Mucosa of rectum (tissue), 2 donors: ENCODE measurements around the gene FAM76A.
A peak's percentile ranks its signal among the peaks of the same experiment; 100 is the strongest.

Source experiments
- H3K27ac ChIP-seq, 2 donors: one replicate each; pipeline ENCODE4 v1.7.0; 2013; ENCODE audit warnings: inconsistent platforms in 2 of 2, low read depth in 2 of 2, low read length in 2 of 2
- H3K27me3 ChIP-seq, 2 donors: one replicate each; pipeline ENCODE4 v1.7.0; 2013; ENCODE audit warnings: low read length in 2 of 2; ENCODE audit not compliant: control insufficient read depth in 2 of 2, insufficient read depth in 2 of 2
- H3K36me3 ChIP-seq, 2 donors: one replicate each; pipeline ENCODE4 v1.7.0; 2013; ENCODE audit warnings: low read length in 2 of 2; ENCODE audit not compliant: control insufficient read depth in 2 of 2, insufficient read depth in 2 of 2
- H3K4me1 ChIP-seq, 2 donors: one replicate each; pipeline ENCODE4 v1.7.0; 2013; ENCODE audit warnings: low read length in 2 of 2, mild to moderate bottlenecking in 1 of 2; ENCODE audit not compliant: control insufficient read depth in 2 of 2, insufficient read depth in 2 of 2
- H3K4me3 ChIP-seq, 2 donors: one replicate each; pipeline ENCODE4 v1.7.0; 2013; ENCODE audit warnings: low read length in 2 of 2
- H3K9ac ChIP-seq, 2 donors: one replicate each; pipeline ENCODE4 v1.7.0; 2013; ENCODE audit warnings: low read length in 2 of 2, low read depth in 1 of 2, mild to moderate bottlenecking in 1 of 2
- H3K9me3 ChIP-seq, 2 donors: one replicate each; pipeline ENCODE4 v1.7.0; 2013; ENCODE audit warnings: low read length in 2 of 2; ENCODE audit not compliant: control insufficient read depth in 2 of 2
- donor health status: healthy.
- donor health status: Normal muscosa, but diverticular disease.

The FAM76A gene

DNA sequence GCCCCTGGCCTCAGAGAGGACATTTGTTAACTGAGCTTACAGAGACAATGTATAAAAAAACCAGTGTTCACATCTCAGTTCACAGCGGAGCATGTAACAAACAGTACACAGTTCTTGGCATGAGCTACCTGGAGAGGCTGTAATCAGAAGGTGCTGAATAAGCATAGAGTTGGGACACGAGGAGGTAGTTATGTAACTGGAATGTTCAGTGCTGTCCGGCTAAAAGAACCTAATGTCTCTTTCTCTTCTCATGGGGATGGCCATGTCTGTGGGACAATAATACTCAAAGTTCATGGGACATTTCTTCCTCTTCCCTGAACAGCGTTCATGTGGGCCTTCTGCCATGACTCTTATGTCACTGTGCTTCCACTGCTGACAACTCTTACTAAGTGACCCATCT, 30.1 kb downstream of the FAM76A start:
- Histone ChIP-seq H3K27me3 (no peaks in the 10 kb centered on the region), H3K36me3 (peaks cover 37 to 46% of the 10 kb centered on the region in 2 donors), H3K9ac (no peak overlapping the region), H3K4me3 (no peak overlapping the region), H3K27ac (no peak overlapping the region), H3K9me3 (no peaks in the 10 kb centered on the region), H3K4me1 (no peaks in the 10 kb centered on the region)

DNA sequence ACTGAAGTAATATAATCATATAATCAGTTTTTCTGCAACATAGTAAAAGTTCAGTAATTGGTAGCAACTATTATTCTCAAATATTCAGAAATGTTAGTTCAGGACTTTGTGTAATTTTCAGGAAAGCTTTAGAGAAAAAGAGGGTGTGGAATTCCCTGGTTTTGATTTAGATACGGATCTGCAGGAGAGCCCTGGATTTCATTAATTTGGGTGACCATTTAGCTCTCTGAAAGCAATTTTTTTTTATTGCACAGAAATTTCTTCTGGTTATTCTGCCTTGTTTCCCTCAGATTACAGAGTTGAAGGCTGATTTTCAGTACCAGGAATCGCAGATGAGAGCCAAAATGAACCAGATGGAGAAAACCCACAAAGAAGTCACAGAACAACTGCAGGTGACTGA, 33.5 kb downstream of the FAM76A start:
- Histone ChIP-seq H3K4me1 (no peaks in the 10 kb centered on the region), H3K9ac (no peak overlapping the region), H3K4me3 (no peak overlapping the region), H3K27me3 (no peaks in the 10 kb centered on the region), H3K36me3 (peaks cover 32 to 42% of the 10 kb centered on the region in 2 donors), H3K27ac (no peak overlapping the region), H3K9me3 (no peaks in the 10 kb centered on the region)

DNA sequence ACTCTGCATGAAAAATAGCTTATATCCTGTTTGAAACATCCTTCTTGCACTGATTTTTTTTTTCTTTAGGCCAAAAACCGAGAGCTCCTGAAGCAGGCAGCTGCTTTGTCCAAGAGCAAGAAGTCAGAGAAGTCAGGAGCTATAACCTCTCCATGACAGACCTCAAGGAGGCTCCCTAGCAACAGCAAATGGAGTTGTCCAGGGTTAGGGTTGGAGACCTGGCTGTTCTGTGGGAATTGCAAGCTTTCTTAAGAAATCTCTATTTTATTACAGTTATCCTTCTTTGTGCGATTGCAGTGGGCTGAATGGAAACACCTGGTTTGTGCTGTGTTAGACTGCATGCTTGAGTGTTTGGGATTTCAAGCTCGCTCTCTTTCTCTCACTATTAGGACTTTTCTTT, 34.7 kb downstream of the FAM76A start:
- Histone ChIP-seq H3K27ac (no peak overlapping the region), H3K9ac (no peak overlapping the region), H3K36me3 (peaks cover 26 to 32% of the 10 kb centered on the region in 2 donors)

DNA sequence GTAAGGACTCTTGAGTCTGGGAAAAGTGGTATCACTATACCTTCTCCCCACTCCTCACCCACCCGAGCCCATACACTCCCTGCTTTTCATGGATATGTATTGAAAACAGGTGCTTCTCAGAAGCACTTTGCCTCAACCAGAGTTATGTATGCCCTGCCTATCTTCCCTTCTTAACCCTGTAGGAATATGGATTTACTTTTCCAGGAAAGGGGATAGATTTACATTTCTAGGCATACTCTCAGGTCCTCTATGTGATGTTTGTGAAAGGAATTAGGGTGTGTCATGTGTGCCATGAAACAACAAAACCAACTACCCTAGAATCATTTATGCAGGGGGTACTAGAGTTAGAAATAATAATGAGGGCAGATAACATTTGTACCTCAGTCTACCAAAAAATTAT, 36.3 kb downstream of the FAM76A start:
- Histone ChIP-seq H3K9me3 (no peaks in the 10 kb centered on the region), H3K9ac (no peak overlapping the region), H3K27ac (no peak overlapping the region), H3K36me3 (peaks cover 12 to 21% of the 10 kb centered on the region in 2 donors), H3K4me3 (no peak overlapping the region), H3K27me3 (no peaks in the 10 kb centered on the region), H3K4me1 (no peaks in the 10 kb centered on the region)

More for the DNA sequence above, 34.7 kb downstream of the FAM76A start:
- no peaks in the 10 kb centered on the region for H3K4me1 ChIP-seq
- no peaks in the 10 kb centered on the region for H3K9me3 ChIP-seq
- no peaks in the 10 kb centered on the region for H3K27me3 ChIP-seq
- no peak overlapping the region for H3K4me3 ChIP-seq

DNA sequence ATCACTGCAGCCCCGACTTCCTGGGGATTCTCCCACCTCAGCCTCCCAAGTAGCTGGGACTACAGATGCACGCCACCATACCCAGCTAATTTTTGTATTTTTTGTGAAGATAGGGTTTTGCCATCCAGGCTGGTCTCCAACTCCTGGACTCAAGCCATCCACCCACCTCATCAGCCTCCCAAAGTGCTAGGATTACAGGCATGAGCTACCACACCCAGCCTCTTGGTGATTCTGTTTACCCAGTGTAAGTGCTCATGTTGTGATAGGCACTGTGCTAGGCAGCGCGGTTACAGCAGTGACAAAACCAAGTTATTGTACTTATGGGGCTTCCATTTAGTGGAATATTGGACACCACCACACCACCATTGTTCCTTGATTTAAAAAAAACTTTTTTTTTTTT, 37.6 kb downstream of the FAM76A start:
- Histone ChIP-seq H3K9me3 (no peaks in the 10 kb centered on the region), H3K4me3 (no peak overlapping the region), H3K27me3 (no peaks in the 10 kb centered on the region), H3K4me1 (no peaks in the 10 kb centered on the region), H3K9ac (no peak overlapping the region), H3K27ac (no peak overlapping the region), H3K36me3 (peaks cover 12 to 17% of the 10 kb centered on the region in 2 donors)

DNA sequence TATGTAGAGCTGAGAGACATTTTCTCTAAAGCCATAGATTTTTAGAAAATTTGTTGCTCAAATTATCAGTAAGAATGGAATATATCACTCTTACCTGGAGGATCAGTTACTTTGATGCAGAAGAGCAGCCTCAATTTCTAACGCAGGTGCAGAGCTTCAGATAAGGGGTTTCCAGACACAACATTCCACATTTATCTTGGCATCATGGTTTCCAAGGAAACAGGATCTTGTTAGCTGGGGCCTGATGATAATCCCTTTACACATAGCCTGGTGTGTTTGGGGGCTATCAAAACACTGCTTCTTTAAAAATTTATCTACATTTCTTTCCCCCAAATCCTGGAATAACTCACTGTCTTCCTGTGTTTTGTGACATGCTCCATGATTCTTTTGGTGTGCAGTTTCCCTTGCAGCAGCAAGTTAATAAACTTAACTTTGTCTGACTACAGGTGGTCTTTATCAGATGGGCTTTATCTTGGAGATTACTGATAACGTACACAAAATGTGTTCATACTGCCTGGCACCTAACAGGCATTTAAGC, 44.6 kb downstream of the FAM76A start:
- H3K27me3 ChIP-seq = no peaks in the 10 kb centered on the region
- H3K9ac ChIP-seq = no peak overlapping the region
- peaks cover 9 to 11% of the 10 kb centered on the region in 2 donors for H3K4me1 ChIP-seq
- no peak overlapping the region for H3K4me3 ChIP-seq
- H3K9me3 ChIP-seq = no peaks in the 10 kb centered on the region
- H3K27ac ChIP-seq = no peak overlapping the region
- H3K36me3 ChIP-seq = no peaks in the 10 kb centered on the region

DNA sequence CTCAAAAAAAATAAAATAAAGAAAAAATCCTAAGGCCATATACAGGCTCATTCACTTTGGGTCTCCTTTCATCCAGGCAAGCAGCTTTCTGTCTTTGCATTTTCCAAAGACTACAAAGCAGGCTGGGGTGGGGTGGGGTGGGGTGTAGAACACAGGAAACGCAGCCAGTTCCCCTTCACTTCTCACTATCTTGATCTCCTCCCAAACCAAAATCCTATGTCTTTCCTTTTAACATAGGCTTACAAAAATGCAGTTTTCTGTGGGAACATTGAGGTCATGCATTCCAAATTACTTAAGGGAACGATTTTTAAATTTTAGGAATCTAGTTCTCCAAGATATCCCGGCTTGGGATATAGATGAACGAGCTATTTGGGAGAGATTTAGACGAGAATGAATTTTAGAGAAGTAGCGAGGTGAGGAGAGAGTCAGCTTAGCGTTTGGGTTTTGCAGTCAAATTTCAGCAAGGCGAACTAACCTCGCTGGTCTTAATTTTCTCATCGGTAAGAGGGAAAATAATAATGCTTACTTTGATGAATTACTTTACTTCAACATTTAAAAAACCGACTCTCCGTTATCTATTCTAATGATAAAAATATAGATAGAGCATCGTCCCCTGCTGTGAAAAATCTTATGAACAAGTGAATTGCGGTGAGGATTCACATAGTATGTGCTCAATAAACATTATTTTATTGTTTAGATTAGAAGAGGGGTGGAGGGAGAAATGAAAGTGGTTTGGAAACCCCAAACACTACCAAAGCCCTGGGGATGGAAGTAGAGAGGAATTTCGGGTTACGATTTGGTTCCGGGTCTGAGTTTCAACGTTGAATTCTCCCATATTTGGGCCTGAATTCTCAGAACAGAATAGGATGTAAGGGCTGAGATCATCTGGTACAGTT, 46.5 kb downstream of the FAM76A start:
- peak overlapping the region; percentile 93 to 95 for H3K27ac ChIP-seq
- H3K9me3 ChIP-seq = no peaks in the 10 kb centered on the region
- H3K36me3 ChIP-seq = no peaks in the 10 kb centered on the region
- H3K9ac ChIP-seq = peak overlapping the region in 1 of 2 donors; percentile 42
- H3K4me3 ChIP-seq = peak overlapping the region; percentile 94 to 95
- H3K4me1 ChIP-seq = peaks cover 9 to 11% of the 10 kb centered on the region in 2 donors
- no peaks in the 10 kb centered on the region for H3K27me3 ChIP-seq

DNA sequence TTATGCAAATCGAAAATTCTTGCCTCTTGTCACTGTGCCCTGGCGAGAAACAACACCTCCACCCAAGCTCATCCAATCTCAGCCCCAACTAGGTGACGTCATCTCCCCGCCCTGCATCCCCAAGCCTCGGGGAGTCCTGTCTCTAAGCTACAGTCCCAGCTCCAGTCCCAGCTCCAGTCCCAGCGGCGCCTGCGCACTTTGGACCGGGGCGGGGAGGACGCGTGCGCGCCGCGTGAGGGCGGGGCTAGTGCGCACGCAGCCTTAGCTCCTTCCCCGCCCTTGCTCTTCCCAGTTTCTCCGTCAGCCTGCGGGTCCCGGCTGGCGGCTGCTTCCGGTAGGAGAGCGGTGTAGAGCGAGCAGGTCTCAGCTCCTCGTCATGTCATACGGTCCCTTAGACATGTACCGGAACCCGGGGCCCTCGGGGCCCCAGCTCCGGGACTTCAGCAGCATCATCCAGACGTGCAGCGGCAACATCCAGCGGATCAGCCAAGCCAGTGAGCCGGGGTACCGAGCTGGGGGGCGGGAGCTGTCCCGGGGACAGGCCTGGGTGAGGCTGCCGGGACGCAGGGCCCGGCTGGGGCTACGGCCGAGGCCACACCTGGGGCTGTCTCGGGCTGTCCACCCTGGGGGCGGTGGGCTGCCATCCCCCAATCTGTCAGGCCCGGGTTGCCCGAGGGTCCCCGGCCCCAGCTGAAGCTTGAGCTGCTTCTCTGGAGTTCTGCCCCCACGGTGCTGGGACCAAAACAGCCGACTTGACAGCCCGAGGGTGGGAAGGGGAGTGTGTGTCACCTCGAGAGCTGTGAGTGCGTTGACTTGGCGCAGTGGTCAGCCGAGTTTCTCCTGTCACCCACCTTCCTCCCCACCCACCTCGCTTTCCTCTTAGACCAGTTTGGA, 47.4 kb downstream of the FAM76A start, which contains the start of gene STX12:
STX12 (plus strand) TSS at position 288 of the 894 bp plus-strand sequence; CDS start at position 377, 89 bp downstream.
- H3K27me3 ChIP-seq = no peaks in the 10 kb centered on the region
- H3K9ac ChIP-seq = peak within 1 kb of the TSS; percentile 98
- peak within 1 kb of the TSS; percentile 93 to 95 for H3K27ac ChIP-seq
- H3K9me3 ChIP-seq = no peaks in the 10 kb centered on the region
- no peaks in the 10 kb centered on the region for H3K36me3 ChIP-seq
- peaks cover 9 to 11% of the 10 kb centered on the region in 2 donors for H3K4me1 ChIP-seq
- peak within 1 kb of the TSS; percentile 94 to 95 for H3K4me3 ChIP-seq

DNA sequence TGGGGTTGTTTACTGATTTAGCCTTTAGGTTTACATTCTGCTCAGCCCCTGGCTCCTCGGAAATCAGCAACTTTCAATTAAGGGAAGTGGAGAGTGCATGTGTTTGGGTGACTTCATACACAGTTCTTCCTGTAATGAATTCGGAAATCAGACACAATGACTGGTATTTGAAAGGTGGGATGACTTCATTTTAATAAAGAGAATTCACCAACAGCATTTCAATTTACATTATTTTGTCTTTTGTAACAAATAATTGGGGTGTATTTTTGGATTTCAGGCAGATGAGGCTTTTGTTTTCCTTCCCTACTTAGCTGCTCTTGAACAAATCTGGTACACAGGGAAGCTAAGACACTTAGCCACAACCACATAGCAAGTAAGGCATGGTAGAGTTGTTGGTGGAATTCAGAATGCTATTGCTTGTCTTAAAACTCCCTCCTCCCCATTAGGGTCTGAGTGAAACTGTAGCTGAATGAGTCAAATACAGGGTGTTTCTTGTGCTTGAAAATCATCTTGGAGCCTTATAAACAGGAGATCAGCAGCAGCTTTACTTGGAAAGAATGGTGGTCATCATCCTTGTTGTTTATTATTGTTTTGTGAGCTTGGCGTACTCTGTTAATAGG, 48.2 kb downstream of the FAM76A start:
- H3K36me3 ChIP-seq = no peaks in the 10 kb centered on the region
- H3K9ac ChIP-seq = peak overlapping the region; percentile 98
- H3K4me1 ChIP-seq = peaks cover 9 to 16% of the 10 kb centered on the region in 2 donors
- H3K27ac ChIP-seq = peak overlapping the region; percentile 93 to 95
- no peaks in the 10 kb centered on the region for H3K27me3 ChIP-seq
- H3K9me3 ChIP-seq = no peaks in the 10 kb centered on the region
- peak overlapping the region; percentile 94 to 95 for H3K4me3 ChIP-seq
